NCI-H2107 treated with DMSO at 0.1 percent for 48 hours (cell line): ENCODE measurements around the gene VAMP4.
"Not testable (repeated sequence)": the region's sequence is repeated elsewhere in the genome, so short reads cannot be mapped to it uniquely, and the experiment has no call there.

Experiments
- DNase-seq: peaks from one replicate; lab custom pipeline; 2025; ENCODE audit not compliant: unreplicated experiment; lab: John Stamatoyannopoulos, UW

Gene VAMP4

DNA sequence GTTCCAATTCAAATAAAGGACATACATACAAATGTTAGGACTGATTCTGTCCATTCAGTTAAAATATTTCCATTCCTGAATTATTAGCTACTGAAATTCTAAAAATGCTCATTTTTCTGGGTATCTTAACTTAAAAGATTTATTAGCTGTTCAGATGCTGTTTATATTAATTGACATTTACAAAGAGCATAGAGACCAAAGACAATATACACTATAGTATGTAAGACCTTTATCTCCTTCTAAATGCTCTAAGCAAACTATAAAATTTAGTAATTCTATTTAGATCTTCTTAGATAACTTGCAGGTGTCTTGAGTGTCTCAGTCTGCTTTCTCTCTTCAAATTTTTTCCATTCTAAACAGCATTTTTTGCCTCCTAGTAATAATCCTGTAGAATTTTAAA lies 39.3 kb downstream of the VAMP4 start:
- no peak for DNase-seq

DNA sequence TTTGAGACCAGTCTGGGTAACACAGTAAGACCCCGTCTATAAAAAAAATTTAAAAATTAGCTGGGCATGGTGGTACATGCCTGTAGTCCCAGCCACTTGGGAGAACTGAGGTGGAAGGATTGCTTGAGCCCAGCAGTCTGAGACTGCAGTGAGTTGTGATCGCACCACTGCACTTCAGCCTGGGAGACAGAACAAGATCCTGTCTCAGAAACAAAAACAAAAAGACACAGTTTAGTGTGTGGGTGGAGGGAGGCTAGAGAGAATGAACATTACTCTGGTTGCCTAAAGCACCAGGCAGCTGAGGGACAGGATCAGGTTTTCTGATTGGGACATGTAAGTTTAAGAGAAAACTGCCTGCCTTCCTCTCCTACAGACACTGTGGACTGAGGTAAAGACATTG lies 42.3 kb downstream of the VAMP4 start:
- DNase-seq = no peak

GRCh38 chr1:171695772-171696171 lies 46.1 kb downstream of the VAMP4 start:
- DNase-seq = not testable (repeated sequence)

DNA sequence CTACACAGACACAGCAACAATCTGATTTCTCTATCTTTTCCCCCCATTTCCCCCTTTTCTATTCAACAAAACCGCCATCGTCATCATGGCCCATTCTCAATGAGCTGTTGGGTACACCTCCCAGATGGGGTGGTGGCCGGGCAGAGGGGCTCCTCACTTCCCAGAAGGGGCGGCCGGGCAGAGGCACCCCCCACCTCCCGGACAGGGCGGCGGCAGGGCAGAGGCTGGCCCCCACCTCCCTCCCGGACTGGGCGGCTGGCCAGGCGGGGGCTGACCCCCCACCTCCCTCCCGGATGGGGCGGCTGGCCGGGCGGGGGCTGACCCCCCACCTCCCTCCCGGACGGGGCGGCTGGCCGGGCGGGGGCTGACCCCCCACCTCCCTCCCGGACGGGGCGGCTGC lies 48.3 kb downstream of the VAMP4 start:
- not testable (repeated sequence) for DNase-seq

DNA sequence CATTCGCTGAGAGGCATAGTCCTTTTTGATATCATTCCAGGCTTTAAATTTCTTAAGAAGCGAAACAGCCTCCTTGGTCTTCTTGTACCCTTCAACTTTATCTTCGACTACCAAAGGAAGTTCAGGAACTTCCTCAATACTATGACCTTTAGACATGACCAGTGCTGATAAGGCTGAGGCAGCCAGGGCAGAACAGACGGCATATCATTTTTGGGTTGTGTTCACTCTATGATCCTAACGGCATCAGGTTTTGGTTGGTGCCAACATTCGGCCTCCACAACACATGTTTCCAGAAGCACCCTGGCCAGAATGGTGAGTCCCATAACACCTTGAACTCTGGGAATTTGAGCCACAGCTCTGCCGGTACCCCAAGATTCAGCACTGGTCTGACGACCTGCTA lies 58.0 kb downstream of the VAMP4 start:
- DNase-seq = no peak

- no peak for DNase-seq
These were observed 61.5 kb downstream of the VAMP4 start for GRCh38 chr1:171680339-171680738.

GRCh38 chr1:171676823-171677222 lies 65.0 kb downstream of the VAMP4 start:
- no peak for DNase-seq

GRCh38 chr1:171674431-171675405 lies 67.1 kb downstream of the VAMP4 start:
- no peak for DNase-seq

DNA sequence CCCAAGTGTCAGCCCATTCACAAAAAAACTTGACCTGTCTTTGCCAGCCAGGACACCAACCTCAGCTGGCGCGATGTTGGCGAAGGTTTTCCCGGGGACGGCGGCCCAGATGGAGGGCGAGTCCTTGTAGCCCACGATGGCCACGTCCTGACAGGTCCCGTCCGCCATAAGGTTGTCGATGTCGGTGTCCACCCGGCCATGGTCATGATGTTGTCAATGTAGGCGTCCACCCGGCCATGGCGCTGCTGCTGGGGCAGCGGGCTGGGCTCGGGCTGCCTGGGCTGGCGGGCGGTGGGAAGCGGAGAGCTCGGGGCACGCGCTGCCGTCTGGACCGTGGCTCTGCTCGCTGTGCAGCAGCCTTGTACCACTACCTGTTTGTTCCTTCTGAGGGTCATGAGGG lies 71.1 kb downstream of the VAMP4 start:
- no peak for DNase-seq

DNA sequence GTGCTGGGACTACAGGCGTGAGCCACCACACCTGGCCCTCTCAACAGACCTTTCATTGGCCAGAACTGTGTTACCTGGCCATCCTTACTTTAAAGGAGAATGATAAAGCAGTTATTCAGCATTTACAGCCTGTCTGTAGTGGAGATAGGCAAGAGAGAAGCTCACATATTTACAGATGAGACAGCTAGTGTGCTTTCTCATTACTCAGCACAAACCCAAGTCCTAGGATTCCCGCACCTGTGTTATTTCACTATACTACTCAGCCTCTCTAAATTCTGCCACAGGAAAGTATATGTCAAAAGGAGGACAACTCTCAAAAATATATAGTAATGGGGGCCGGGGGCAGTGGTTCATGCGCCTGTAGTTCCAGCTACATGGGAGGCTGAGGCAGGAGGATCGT lies 73.5 kb downstream of the VAMP4 start:
- no peak for DNase-seq

DNA sequence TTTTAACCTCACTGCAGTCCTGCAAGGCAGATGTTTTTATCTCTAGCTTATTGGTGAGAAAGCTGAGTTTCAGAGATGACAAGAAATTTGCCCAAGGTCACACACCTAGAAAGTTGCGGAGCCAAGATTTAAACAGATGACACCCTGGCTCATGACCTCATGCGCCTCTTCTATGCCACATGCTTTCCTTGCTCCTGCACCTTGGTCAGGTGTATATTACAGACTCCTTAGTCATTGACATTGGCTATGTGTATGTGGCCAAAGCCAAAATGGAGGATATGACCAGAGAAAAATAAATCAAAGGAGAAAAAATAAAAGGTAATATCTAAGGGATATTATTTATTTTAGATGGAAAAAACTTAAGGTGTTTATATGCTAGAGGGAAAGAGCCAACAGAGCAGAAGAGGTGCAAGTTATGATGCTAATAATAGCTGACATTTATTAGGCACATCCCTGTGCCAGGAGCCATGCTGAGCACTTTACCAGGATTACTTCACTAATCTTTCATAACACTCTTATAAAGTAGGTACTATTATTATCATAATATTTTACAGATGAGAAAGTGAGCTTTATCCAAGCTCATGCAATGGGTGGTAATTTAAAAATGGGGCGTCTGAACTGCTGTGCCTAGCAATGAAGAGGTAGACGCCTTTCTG lies 75.6 kb downstream of the VAMP4 start:
- DNase-seq = no peak

DNA sequence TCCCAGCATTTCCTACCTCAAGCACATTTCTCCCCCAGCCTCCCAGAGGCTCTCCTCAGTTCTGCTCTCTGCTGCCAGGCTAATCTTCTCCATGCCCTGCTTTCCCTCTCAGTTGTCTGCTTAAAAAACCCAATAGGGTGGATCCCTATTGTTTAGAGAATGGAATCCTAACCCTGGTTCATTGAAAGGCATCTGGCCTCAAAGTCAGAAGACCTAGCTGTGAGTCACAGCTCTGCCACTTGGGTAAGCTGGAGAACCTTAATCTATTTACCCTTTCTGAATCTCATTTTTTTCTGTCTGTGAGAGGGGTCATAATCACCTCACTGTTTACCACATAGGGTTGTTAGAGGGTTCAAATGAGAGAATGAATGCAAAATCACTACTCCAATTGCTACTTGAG lies 76.9 kb downstream of the VAMP4 start:
- DNase-seq = no peak

- DNase-seq = no peak
These were observed 77.8 kb downstream of the VAMP4 start for GRCh38 chr1:171663854-171664575.

DNA sequence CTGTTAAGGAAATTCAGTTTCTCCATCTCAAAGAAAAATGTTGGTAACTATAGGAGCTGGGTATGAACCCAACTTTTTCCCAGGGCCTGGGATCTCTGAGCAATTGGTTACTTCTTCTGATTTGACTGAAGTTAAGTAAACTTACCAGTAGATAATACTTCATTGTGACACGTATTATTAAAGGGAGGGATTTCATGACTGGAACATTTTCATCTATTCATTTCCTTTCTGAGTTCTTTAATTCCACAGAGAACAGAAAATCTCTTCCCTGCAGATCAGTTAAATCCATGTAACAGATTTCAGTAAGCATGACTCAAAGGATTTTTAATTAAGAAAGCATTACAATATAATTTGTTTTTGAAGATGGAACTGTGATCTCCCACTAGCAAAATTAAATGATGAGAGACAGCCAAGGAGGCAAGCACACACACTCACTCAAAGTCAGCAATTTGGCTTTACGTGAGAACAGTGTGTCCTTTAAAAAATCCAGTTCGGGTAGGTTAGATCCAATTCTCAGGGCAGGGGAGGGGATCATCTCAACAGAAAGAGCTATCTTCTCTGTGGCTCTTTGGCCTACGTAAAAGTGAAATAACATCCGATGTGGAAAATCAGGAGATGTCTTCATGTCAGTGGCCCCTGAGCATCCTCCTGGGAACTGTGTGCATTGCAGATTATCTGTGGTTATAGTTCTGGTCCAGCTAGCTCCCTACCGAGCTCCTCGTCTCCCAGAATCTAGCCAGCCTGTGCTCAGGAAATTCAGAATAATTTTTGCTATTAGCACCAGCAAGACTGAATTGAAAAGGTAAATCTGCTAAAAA lies 78.6 kb downstream of the VAMP4 start:
- no peak for DNase-seq

- DNase-seq = no peak
These were observed 80.7 kb downstream of the VAMP4 start for GRCh38 chr1:171661076-171661650.

GRCh38 chr1:171656206-171656605 lies 85.7 kb downstream of the VAMP4 start:
- not testable (repeated sequence) for DNase-seq

- DNase-seq = no peak
These were observed 86.1 kb downstream of the VAMP4 start for GRCh38 chr1:171655746-171656116.

- no peak for DNase-seq
These were observed 86.7 kb downstream of the VAMP4 start for GRCh38 chr1:171654942-171655745.

DNA sequence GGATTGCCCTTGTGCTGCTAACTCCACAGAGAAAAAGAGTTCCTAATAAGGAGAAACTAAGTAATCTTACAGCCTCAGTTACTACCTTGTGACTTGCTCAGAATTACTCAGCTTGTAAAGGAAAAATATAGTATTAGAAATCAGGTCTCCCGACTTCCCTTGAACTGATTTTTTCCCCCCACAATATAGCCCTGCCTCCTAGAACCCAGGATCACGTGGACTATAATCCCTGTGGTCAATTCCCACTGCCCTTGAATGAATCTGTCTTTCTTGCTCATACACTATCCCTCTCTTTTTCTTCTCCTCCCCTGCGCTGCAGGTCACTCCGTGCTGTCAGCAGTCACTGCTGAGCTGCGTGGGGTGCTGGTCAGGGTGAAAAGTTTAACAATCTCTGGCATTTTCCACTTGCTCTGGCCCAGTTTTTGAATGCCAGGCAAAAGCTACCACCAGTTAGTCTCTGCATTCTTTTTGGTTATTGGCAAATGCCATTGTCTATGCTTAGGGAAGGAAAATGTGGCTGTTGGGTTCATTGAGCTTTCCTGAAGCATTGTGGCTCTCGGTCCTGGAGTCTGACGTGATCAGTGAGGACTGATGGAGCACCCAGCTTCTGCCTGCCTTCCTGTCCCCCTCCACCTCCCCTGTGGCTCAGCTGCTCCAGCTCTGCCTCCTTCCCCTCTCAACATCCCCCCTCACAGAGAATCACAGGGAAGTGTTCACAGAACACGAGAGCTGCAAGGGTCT lies 87.5 kb downstream of the VAMP4 start:
- DNase-seq = no peak
